HepG2 (cell line): ENCODE results near the gene CUL4B. TPM values are rescaled to one million over a fixed set of nuclear protein-coding genes. Genes with fewer than 3 reads are reported as not detected.
A peak's percentile ranks its signal among the peaks of the same experiment; 100 is the strongest.

Source experiments
- CEBPG ChIP-seq: IDR thresholded peaks from 2 replicates; pipeline ENCODE4 v1.6.1; 2016
- KDM1A ChIP-seq: IDR thresholded peaks from 2 replicates; pipeline ENCODE4 v1.6.1; 2016; ENCODE audit warnings: missing compliant biosample characterization
- MAZ ChIP-seq, 2 experiments: sonication (generic) in 1 of 2; formaldehyde crosslinking in 1 of 2; IDR thresholded peaks; 2 replicates each; pipeline versions ENCODE4 v1.5.0 to v1.6.1; 2012 to 2020; ENCODE audit warnings: low read depth in 2 of 2, mild to moderate bottlenecking in 2 of 2, borderline replicate concordance in 1 of 2, improper control_type of control experiment in 1 of 2, low read length in 1 of 2, missing genetic modification reagents in 1 of 2, moderate library complexity in 1 of 2
- PHF20 ChIP-seq: sonication (generic); formaldehyde crosslinking; IDR thresholded peaks from 2 replicates; pipeline ENCODE4 v1.5.0; 2020; ENCODE audit warnings: mild to moderate bottlenecking, missing genetic modification reagents
- SNAI1 ChIP-seq: sonication (generic); formaldehyde crosslinking; IDR thresholded peaks from 2 replicates; pipeline ENCODE4 v1.5.0; 2020; ENCODE audit warnings: mild to moderate bottlenecking, missing genetic modification reagents, borderline replicate concordance
- SOX13 ChIP-seq, 3 experiments: fragments of 450-650 bp in 1 of 3; sonication (generic) in 1 of 3; formaldehyde crosslinking in 1 of 3; IDR thresholded peaks in 2 of 3; conservative IDR thresholded peaks in 1 of 3; 2 replicates each; pipeline versions ENCODE4 v1.5.0 to v1.6.1; 2016 to 2020; ENCODE audit warnings: antibody characterized with exemption in 1 of 3, mild to moderate bottlenecking in 1 of 3, missing compliant biosample characterization in 1 of 3, missing genetic modification reagents in 1 of 3, moderate library complexity in 1 of 3
- SRSF9 ChIP-seq: fragments of 200-400 bp; formaldehyde crosslinking; IDR thresholded peaks from 2 replicates; pipeline ENCODE4 v1.6.1; 2018; ENCODE audit warnings: borderline replicate concordance, mild to moderate bottlenecking, low read depth, low read length; ENCODE audit not compliant: insufficient read depth, poor library complexity, severe bottlenecking
- ZC3H13 ChIP-seq: sonication (generic); formaldehyde crosslinking; IDR thresholded peaks from 2 replicates; pipeline ENCODE4 v1.8.1; 2023; ENCODE audit warnings: mild to moderate bottlenecking, missing genetic modification reagents, moderate library complexity
- ZMAT3 ChIP-seq: sonication (generic); formaldehyde crosslinking; conservative IDR thresholded peaks from 2 replicates; pipeline ENCODE4 v1.7.0; 2021; ENCODE audit warnings: missing genetic modification reagents
- ZNF224 ChIP-seq: sonication (generic); formaldehyde crosslinking; IDR thresholded peaks from 2 replicates; pipeline ENCODE4 v1.5.0; 2020; ENCODE audit warnings: mild to moderate bottlenecking, missing genetic modification reagents
- ZNF317 ChIP-seq: sonication (generic); formaldehyde crosslinking; IDR thresholded peaks from 2 replicates; pipeline ENCODE4 v1.5.0; 2020; ENCODE audit warnings: mild to moderate bottlenecking, missing genetic modification reagents
- ZNF431 ChIP-seq: sonication (generic); formaldehyde crosslinking; IDR thresholded peaks from 2 replicates; pipeline ENCODE4 v1.9.0; 2022; ENCODE audit warnings: missing genetic modification reagents, low read depth, mild to moderate bottlenecking, borderline replicate concordance
- ZNF451 ChIP-seq: sonication (generic); formaldehyde crosslinking; IDR thresholded peaks from 2 replicates; pipeline ENCODE4 v1.5.0; 2020; ENCODE audit warnings: mild to moderate bottlenecking, missing genetic modification reagents
- ZNF614 ChIP-seq: IDR thresholded peaks from 2 replicates; pipeline ENCODE4 v1.6.1; 2018; ENCODE audit warnings: missing biosample characterization, missing genetic modification reagents, inconsistent platforms, borderline replicate concordance
- ZNF672 ChIP-seq: sonication (generic); formaldehyde crosslinking; IDR thresholded peaks from 2 replicates; pipeline ENCODE4 v1.8.1; 2022; ENCODE audit warnings: missing genetic modification reagents
- ZNF724P ChIP-seq: sonication (generic); formaldehyde crosslinking; IDR thresholded peaks from 2 replicates; pipeline ENCODE4 v1.8.0; 2022; ENCODE audit warnings: missing genetic modification reagents, borderline replicate concordance
- polyA plus RNA-seq, 8 experiments: library from polyadenylated mRNA; depleted of rRNA in 3 of 8; stranded (reverse) in 7 of 8; unstranded in 1 of 8; fragments of >200 nt; fragmentation: Illumina TruSeq in 4 of 8; extraction: Trizol in 4 of 8; gene quantifications; 2 replicates each; pipeline versions ENCODE4 v1.2.1 to v1.2.3, GENCODE V29; 2011 to 2016; ENCODE audit warnings: low read depth in 4 of 8, missing spikeins in 1 of 8, mixed read lengths in 1 of 8; ENCODE audit not compliant: insufficient read depth in 1 of 8
- total RNA-seq, 5 experiments: library from RNA; depleted of rRNA; stranded (reverse); fragments of >200 nt; fragmentation: Illumina TruSeq; extraction: Trizol; gene quantifications; 2 replicates each; pipeline ENCODE4 v1.2.3, GENCODE V29; 2016; ENCODE audit warnings: low read depth in 1 of 5
- TF ChIP-seq, protein P1 (sequence below): sonication (generic); formaldehyde crosslinking; IDR thresholded peaks from 2 replicates; pipeline ENCODE4 v1.4.0; 2020; ENCODE audit warnings: mild to moderate bottlenecking, missing genetic modification reagents
- TF ChIP-seq, protein P2 (sequence below): sonication (generic); formaldehyde crosslinking; IDR thresholded peaks from 2 replicates; pipeline ENCODE4 v1.5.0; 2020; ENCODE audit warnings: mild to moderate bottlenecking, low read depth, missing genetic modification reagents, borderline replicate concordance

CUL4B gene
- total and polyA plus RNA-seq, 2 of the 13 experiments (the other 11 are each of a cell fraction or from before 2014, with no cell fraction given) = 21.6 to 28.5 TPM

DNA sequence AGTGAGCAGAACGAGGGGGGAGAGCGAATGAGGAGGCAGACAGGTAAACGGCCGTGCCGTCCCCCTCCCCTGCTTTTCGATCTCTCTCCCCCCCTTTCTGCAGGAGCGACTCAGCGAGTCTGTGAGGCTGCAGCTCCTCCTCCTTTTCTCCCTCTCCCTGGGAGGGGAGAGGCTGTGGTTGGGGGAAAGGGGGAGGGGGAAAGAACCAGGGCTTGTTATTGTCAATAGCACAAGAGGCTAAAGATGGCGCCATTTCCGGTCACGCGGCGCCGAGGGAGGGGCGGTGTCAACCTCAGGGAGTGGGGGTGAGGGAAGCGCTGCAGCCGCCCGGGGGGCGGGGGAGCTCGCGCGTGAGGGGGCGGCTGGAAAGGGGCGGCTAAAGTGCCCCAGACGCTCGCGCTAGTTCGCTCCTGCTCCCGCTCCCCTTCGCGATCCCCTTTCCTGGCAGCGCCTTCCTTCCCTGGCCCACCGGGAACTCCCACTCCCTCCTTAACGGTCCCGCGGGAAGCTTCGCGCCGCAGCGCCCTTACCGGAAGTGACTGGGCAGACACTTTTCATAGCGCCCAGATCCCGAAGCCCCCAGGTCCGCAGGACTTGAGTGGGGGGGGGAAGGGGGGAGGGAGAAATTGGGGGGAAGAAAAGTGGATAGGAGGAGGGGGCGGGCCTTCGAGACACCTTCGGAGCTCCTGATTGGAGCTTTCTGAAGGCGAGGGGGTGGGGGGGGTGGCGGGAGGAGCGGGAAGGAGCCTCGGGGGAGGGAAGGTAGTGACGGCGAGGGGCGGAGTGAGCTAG is at the start of gene CUL4B (continued):
- TF ChIP-seq PHF20 (CRISPR knock-in tag) (peak; percentile 43; the same call in 1 of the 2 replicates), SOX13 (IDR thresholded peaks at IDR 0.05) (no peak), SOX13 (CRISPR knock-in tag; conservative IDR thresholded peaks at IDR 0.05 in 1 of 2, IDR thresholded peaks at IDR 0.05 in 1 of 2) (peak in 1 of 2 experiments; percentile 40; a peak in 2 of 4 replicates), ZMAT3 (CRISPR knock-in tag) (no peak), ZNF724P (no peak), CEBPG (CRISPR knock-in tag) (no peak), ZC3H13 (CRISPR knock-in tag) (peak; percentile 33; the same call in 1 of the 2 replicates), ZNF614 (0 out of 2 replicates have a peak, but pooled peaks have one; percentile 18), SNAI1 (CRISPR knock-in tag) (no peak), MAZ (IDR thresholded peaks at IDR 0.05; ENCODE audit: borderline replicate concordance, low read depth, low read length) (peak; percentile 93; the same call in 1 of the 2 replicates), MAZ (CRISPR knock-in tag; IDR thresholded peaks at IDR 0.05; ENCODE audit: low read depth) (peak; percentile 83), KDM1A (no peak), ZNF451 (CRISPR knock-in tag) (no peak), ZNF672 (CRISPR knock-in tag) (no peak), ZNF431 (no peak), SRSF9 (no peak), ZNF224 (no peak), ZNF317 (CRISPR knock-in tag) (no peak)
- TF ChIP-seq, protein P1, sequence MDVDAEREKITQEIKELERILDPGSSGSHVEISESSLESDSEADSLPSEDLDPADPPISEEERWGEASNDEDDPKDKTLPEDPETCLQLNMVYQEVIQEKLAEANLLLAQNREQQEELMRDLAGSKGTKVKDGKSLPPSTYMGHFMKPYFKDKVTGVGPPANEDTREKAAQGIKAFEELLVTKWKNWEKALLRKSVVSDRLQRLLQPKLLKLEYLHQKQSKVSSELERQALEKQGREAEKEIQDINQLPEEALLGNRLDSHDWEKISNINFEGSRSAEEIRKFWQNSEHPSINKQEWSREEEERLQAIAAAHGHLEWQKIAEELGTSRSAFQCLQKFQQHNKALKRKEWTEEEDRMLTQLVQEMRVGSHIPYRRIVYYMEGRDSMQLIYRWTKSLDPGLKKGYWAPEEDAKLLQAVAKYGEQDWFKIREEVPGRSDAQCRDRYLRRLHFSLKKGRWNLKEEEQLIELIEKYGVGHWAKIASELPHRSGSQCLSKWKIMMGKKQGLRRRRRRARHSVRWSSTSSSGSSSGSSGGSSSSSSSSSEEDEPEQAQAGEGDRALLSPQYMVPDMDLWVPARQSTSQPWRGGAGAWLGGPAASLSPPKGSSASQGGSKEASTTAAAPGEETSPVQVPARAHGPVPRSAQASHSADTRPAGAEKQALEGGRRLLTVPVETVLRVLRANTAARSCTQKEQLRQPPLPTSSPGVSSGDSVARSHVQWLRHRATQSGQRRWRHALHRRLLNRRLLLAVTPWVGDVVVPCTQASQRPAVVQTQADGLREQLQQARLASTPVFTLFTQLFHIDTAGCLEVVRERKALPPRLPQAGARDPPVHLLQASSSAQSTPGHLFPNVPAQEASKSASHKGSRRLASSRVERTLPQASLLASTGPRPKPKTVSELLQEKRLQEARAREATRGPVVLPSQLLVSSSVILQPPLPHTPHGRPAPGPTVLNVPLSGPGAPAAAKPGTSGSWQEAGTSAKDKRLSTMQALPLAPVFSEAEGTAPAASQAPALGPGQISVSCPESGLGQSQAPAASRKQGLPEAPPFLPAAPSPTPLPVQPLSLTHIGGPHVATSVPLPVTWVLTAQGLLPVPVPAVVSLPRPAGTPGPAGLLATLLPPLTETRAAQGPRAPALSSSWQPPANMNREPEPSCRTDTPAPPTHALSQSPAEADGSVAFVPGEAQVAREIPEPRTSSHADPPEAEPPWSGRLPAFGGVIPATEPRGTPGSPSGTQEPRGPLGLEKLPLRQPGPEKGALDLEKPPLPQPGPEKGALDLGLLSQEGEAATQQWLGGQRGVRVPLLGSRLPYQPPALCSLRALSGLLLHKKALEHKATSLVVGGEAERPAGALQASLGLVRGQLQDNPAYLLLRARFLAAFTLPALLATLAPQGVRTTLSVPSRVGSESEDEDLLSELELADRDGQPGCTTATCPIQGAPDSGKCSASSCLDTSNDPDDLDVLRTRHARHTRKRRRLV (CRISPR knock-in tag) = no peak
- TF ChIP-seq, protein P2, sequence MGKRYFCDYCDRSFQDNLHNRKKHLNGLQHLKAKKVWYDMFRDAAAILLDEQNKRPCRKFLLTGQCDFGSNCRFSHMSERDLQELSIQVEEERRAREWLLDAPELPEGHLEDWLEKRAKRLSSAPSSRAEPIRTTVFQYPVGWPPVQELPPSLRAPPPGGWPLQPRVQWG (CRISPR knock-in tag) = no peak
